ENCODE data around the gene GNPTG.

GNPTG gene

GRCh38 chr16:1351582-1352362 lies at the start of gene GNPTG, which contains the start of gene TSR3:
GNPTG (plus strand) TSS chr16:1351931; CDS start chr16:1351966, 35 bp downstream.
TSR3 (minus strand) TSS chr16:1351878; CDS start chr16:1351804, 74 bp downstream.
- peak; percentile 90 for FAIRE-seq
- DNase-seq (ENCODE audit: low spot score), result peak; percentile 91

DNA sequence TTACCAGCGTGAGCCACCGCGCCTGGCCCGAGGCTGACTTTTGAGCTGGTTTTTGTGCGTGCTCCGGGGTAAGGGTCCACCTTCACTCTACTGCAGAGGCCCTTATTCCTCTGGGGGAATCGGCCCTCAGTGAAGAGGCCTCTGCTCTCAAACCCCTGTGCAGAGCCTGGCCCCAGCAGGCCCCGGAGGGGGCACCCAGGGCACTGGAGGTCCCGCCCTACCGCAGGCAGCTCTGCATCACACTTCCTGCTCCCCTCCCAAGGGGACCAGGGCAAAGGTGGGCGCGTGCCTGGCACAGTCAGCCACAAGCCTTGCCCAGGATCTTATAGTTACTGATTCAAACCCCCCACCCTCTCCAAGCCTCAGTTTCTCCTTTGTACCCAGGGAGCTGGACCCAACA lies 45.9 kb upstream of the GNPTG start:
- DNase-seq (ENCODE audit: low spot score) (no peak), FAIRE-seq (no peak)

DNA sequence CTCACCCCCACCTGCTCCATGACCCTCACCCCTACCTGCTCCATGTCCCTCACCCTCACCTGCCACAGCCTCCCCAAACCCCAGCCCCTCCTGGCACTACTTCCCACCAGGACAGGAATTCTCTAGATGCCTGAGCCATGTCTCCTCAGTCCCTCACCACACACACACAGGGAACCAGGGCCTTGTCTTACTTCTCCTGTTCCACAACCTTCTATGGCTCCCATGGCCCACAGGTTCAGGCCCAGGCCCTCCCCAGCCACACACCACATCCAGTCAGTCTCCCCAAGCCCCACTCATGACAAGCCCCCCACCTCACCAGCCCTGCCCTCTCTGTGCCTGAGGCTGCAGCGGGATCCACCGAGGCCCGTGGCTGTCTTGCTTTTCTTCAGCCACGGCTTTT lies 45.4 kb upstream of the GNPTG start:
- no peak for FAIRE-seq
- DNase-seq (ENCODE audit: low spot score), result no peak

GRCh38 chr16:1308036-1308976 lies 43.4 kb upstream of the GNPTG start:
- FAIRE-seq (peak; percentile 93), DNase-seq (ENCODE audit: low spot score) (no peak)

GRCh38 chr16:1308977-1309885 lies 42.5 kb upstream of the GNPTG start, which contains the start of gene UBE2I:
UBE2I (plus strand) TSS chr16:1309636; CDS start chr16:1314031, 4,395 bp downstream.
- peak; percentile 97 for FAIRE-seq

GRCh38 chr16:1309888-1310831 lies 41.6 kb upstream of the GNPTG start:
- no peak for DNase-seq (ENCODE audit: low spot score)
- no peak for FAIRE-seq

More at GRCh38 chr16:1308977-1309885, 42.5 kb upstream of the GNPTG start, which contains the start of gene UBE2I:
- peak; percentile 95 for DNase-seq (ENCODE audit: low spot score)

- FAIRE-seq (no peak), DNase-seq (ENCODE audit: low spot score) (no peak)
Observed at GRCh38 chr16:1310832-1311200, 40.9 kb upstream of the GNPTG start.

DNA sequence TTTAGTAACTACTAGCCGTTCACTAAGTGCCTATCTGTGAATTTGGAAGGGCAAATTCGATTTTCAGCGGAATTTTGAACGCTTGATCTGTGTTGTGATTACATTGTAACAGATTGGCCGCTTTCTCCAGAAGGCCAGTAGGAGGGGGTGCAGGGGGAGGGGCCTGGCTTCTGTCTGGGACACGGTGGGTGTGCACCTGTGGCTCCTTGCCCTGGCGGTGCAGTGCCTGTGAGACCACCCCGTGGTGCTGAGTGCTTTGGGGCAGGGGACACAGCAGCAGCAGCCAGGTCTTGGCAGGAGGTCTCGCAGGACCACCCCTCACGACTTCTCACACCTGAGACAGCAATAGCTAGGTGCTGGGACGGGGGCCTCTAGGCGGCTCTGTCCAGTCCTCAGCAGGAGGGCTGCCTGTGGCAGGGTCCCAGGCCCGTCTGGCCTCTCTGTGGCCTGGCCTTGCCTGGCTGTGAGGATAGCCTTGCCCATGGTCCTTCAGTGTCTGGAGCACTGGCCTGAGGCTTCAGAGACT lies 40.5 kb upstream of the GNPTG start:
- DNase-seq (ENCODE audit: low spot score) (no peak), FAIRE-seq (no peak)

DNA sequence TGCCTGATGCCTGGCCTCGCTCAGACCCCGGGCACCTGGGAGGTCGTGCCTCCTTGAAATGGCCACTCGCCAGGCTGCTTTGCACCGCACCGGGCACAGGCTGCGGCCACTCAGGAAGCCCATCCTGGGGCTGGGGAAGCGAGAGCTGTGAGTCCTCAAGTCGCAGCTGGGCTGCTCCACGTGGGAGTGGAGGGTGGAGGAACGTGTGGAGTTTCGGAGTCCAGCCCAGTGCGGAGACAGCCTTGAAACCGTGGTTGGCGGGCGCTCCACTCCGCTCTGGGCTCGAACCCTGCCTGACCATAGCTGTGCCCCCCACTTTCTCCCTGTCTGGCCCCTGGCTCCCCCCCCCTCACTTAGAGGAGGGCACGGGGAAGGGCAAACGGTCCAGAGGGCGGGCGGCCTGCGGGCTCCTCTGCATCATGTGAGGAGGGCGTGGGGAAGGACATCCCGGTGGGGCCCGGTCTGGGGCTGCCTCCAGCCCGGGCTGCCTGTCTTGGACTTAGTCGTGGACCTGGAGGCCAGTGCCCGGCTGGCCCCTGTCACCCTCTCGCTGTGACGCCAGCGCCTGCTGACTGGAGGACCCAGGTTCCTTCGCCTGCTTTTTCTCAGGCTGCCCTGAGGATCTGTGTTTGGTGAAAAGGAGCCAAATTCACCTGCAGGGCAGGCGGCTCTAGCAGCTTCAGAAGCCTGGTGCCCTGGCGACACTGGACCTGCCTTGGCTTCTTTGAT lies 39.8 kb upstream of the GNPTG start:
- DNase-seq (ENCODE audit: low spot score) (no peak), FAIRE-seq (no peak)

DNA sequence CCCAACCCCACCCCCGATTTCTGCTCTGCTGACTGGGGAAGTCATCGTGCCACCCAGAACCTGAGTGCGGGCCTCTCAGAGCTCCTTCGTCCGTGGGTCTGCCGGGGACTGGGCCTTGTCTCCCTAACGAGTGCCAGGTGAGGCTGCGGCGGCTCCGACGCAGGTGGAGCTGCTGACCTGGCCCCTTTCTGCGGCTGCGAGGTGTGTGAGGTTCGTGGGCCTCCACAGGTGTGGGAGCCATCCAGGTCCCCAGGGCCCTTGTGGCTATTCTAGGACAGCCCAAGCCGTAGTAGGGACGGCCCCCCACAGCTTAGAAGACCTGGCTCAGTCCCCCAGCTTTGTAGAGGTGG lies 39.3 kb upstream of the GNPTG start:
- FAIRE-seq (no peak), DNase-seq (ENCODE audit: low spot score) (no peak)

DNA sequence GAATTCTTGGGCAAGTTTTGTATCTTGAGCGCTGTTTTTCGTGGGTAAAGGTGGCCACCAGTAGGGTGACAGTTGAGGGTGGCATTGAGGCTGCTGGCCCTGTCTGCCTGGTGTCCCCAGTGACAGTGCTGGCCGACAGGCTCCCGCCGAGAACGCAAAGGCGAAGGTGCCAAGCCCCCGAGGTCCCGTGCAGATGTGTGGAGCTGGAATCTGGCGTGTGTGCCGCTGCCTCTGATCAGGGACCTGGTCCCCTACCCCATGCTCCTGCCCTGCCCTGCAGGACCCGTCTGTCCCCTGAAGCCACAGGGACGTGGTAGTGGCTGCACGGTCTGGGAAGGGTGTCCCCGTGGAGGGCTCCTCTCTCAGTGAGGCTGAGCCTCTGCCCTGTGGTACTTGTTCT lies 38.8 kb upstream of the GNPTG start:
- no peak for FAIRE-seq
- DNase-seq (ENCODE audit: low spot score), result no peak

DNA sequence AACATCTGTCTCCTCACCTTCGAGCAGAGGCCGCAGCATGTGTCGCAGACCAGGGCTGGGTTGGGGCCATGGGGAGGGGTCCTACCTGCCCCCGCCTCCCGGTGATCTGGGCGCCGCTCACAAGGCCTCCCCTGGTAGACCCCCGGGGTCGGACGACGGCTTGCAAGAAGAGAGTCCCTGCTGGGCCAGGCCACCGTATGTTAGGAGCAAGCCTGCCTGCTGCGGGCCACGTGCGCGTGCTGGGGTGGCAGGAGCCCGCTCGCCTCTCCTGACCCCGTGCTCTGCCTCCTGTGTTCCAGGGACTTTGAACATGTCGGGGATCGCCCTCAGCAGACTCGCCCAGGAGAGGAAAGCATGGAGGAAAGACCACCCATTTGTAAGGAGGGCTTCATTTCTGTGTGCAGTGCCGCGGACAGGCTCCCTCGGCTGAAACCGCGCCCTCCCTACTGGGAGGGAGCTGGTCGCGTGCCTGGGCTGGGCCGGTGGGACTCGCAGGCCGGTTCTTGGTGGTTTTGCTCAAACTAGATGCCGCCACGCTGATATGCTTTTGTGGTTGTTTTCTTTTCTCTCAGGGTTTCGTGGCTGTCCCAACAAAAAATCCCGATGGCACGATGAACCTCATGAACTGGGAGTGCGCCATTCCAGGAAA lies 37.9 kb upstream of the GNPTG start:
- no peak for FAIRE-seq
- no peak for DNase-seq (ENCODE audit: low spot score)

- DNase-seq (ENCODE audit: low spot score) (no peak), FAIRE-seq (no peak)
Observed at GRCh38 chr16:1314399-1315068, 37.2 kb upstream of the GNPTG start.

- DNase-seq (ENCODE audit: low spot score), result no peak
- no peak for FAIRE-seq
Observed at GRCh38 chr16:1315081-1316032, 36.4 kb upstream of the GNPTG start.

DNA sequence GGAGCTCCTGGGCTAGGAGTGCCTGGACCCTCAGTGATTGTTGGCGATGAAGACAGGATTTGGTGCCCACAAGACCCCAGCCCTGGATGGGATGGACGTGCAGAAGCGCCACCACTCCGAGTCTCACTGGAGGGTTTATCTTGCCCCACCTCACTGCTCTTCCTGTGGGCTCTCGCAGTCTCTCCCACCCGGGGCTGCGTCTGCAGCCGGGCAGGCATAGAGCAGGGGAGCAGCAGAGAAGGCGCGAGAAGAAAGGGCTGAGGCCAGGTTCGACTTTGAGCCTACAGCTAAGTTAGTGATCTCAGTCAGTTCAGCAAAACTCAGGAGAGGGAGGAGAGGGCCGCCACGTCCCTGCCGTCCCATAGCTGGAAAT lies 35.7 kb upstream of the GNPTG start:
- no peak for DNase-seq (ENCODE audit: low spot score)
- no peak for FAIRE-seq

GRCh38 chr16:1317479-1318267 lies 34.1 kb upstream of the GNPTG start:
- no peak for FAIRE-seq

More at GRCh38 chr16:1317479-1318267, 34.1 kb upstream of the GNPTG start:
- DNase-seq (ENCODE audit: low spot score), result no peak
